ENCODE data around the gene ARL2BP.

Gene ARL2BP

GRCh38 chr16:57283959-57284208, 38.8 kb downstream of the ARL2BP start:
- TF ChIP-seq FOXP2 (optimal IDR thresholded peaks at IDR 0.05; ENCODE audit: borderline replicate concordance, extremely low read depth, extremely low read length, insufficient read depth) (no peak), POLR2AphosphoS5 (IDR thresholded peaks at IDR 0.05; ENCODE audit: low read depth, low read length) (no peak), TAF1 (IDR thresholded peaks at IDR 0.05; ENCODE audit: borderline replicate concordance, insufficient read depth, low read length) (no peak), REST (IDR thresholded peaks at IDR 0.05; ENCODE audit: insufficient read depth in 1 of 2, low read depth in 2 of 2, low read length in 2 of 2) (no peak), SIN3A (IDR thresholded peaks at IDR 0.05; ENCODE audit: borderline replicate concordance, insufficient read depth, low read length) (no peak)

DNA sequence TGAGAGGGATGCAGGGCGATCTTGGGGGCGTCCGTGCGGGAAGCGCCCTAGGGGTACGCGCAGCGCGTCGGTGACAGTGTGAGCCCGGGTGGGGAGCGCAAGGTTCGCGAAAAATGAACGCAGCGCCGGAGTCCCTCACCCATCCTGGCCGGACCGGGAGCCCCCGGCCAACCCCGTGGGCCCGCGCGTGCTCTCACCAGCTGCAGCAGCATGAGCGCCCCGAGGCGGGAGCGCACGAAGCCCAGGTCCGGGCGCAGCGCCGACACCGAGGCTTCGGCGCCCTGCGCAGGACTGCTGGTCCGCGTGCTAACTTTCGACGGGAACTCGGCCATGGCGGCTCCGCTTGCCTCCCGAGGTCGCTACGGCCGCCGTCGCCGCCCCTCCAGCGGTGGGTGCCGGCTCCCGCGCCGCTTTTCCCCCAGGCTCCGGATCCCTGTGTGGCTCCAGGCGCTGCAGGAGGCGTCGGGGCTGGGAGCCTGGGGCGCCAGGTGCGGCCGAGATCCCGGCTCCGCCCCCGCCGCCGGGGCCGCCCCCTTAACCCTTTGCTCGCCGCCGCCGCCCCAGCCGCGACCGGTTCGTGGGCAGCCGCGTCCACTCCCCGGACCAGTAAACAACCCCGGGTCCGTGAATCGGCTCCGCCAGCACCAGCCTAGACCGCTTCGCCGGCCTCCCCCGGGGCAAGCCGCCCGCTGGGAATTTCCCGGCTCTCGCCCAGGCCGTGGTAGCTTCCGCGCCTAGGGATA, 39.3 kb downstream of the ARL2BP start, which contains the start of gene PLLP:
Gene PLLP (minus strand): TSS at position 464 of the 743 bp plus-strand sequence. CDS start 132 bp downstream, at position 332.
- TF ChIP-seq TAF1 (IDR thresholded peaks at IDR 0.05; ENCODE audit: borderline replicate concordance, insufficient read depth, low read length) (no peak), SIN3A (IDR thresholded peaks at IDR 0.05; ENCODE audit: borderline replicate concordance, insufficient read depth, low read length) (no peak), FOXP2 (optimal IDR thresholded peaks at IDR 0.05; ENCODE audit: borderline replicate concordance, extremely low read depth, extremely low read length, insufficient read depth) (no peak), POLR2AphosphoS5 (IDR thresholded peaks at IDR 0.05; ENCODE audit: low read depth, low read length) (no peak), REST (IDR thresholded peaks at IDR 0.05; ENCODE audit: insufficient read depth in 1 of 2, low read depth in 2 of 2, low read length in 2 of 2) (no peak)

DNA sequence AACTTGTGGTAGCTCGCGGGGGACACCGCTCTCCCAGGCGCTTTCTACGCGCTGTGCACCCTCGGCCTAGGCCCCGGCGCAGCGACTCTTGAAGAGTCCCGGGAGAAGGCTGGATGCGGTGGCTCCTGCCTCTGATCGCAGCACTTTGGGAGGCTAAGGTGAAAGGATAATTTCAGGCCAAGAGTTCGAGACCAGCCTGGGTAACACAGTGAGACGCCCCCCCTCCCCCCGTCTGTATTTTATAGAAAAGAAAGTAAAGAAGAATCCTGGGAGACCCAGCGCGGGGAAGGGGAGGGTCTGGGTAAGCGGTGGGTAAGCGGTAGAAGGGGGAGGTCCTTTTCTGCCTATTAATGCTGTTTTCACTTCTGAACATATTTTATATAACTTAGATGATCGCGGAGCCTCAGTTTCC, 39.9 kb downstream of the ARL2BP start:
- no peak for TF ChIP-seq FOXP2 (optimal IDR thresholded peaks at IDR 0.05; ENCODE audit: borderline replicate concordance, extremely low read depth, extremely low read length, insufficient read depth)
- no peak for TF ChIP-seq POLR2AphosphoS5 (IDR thresholded peaks at IDR 0.05; ENCODE audit: low read depth, low read length)
- TF ChIP-seq TAF1 (IDR thresholded peaks at IDR 0.05; ENCODE audit: borderline replicate concordance, insufficient read depth, low read length) = no peak
- TF ChIP-seq REST (IDR thresholded peaks at IDR 0.05; ENCODE audit: insufficient read depth in 1 of 2, low read depth in 2 of 2, low read length in 2 of 2) = no peak
- TF ChIP-seq SIN3A (IDR thresholded peaks at IDR 0.05; ENCODE audit: borderline replicate concordance, insufficient read depth, low read length) = no peak

DNA sequence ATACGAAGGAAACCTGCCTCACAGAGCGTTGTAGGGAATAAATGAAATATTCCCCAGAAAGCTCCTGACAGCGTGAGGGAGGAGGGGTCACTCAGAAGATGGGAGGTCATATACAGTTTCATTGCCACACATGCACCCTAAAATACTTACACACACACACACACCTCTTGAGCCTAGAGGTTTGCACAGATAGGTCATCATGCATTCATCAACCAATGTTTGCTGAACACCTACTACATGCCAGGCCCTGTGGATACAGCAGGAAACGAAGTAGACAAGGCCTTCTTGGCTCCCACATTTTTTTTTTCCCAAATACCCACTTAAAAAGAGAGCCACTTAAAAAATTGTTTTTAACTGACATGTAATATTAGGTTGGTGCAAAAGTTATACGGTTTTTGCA, 40.3 kb downstream of the ARL2BP start:
- TF ChIP-seq REST (IDR thresholded peaks at IDR 0.05; ENCODE audit: insufficient read depth in 1 of 2, low read depth in 2 of 2, low read length in 2 of 2) (no peak), SIN3A (IDR thresholded peaks at IDR 0.05; ENCODE audit: borderline replicate concordance, insufficient read depth, low read length) (no peak), POLR2AphosphoS5 (IDR thresholded peaks at IDR 0.05; ENCODE audit: low read depth, low read length) (no peak), FOXP2 (optimal IDR thresholded peaks at IDR 0.05; ENCODE audit: borderline replicate concordance, extremely low read depth, extremely low read length, insufficient read depth) (no peak), TAF1 (IDR thresholded peaks at IDR 0.05; ENCODE audit: borderline replicate concordance, insufficient read depth, low read length) (no peak)

Measured in PFSK-1 (cell line).